Endothelial cell of hepatic sinusoid (primary cell): Measurements from ENCODE around the gene TMEM53.

Experiments used
- in situ Hi-C: cut with HindIII; loops from 2 replicates; pipeline ENCODE4 v1.10.0; 2017; ENCODE audit warnings: low sequenced_read_pairs

The TMEM53 gene

DNA sequence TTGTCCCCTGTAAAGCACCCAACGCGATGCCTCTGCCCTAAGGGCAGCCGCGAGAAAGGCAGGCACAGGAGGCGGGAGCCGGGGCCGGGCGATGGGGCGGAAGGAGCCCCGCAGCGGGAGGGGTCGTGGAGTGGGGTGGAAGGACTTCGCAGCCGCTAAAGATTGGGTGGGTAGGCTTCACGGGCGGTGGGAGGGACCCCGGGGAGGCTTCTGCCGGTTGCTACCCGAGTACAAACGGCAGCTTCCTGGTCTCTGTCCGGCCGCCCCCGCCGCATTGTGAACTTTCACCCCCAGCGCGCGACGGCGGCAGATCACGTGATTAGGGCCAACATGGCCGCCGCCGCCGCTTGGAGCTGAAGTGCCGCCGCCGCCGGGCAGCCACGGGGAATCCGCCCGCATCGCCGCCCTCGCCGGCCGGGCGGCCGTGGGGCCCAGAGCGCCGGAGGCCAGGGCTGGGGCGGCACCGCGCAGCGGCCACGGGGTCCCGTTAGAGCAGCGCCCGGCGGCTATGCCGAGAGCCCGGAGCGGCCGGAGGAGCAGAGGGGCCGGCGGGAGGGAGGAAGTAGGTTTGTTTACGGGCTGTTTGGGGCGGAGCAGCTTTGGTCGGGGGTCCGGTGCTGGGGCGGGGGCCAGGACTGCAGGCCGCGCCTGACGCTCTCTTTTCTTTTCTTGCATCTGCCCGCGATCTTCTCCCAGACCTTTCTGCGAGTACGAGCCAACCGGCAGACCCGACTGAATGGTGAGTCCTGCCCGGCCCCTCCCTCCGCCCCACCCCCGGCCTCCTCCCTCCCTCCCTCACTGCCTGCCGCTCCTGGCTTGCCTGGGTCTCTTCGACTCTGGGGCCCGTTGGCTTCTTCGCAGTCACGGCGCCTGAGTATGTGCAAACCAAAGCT lies 42.4 kb downstream of the TMEM53 start:
- in situ Hi-C loops: no loop called here

DNA sequence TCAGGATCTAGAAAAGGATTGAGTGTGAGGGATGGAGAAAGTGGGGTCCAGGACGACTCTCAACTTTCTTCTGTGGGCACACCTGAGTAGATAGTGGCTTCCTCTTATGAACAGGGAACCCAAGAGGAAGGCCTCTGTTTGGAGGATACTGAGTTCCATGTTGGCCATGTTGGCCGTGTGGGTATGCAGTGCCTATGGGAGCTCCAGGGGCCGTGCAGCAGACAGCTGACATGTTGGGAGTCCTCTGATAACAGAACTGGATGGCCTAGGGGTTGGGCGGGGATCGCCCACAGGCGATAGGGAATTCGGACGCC lies 43.0 kb downstream of the TMEM53 start:
- in situ Hi-C loops: no loop called here

DNA sequence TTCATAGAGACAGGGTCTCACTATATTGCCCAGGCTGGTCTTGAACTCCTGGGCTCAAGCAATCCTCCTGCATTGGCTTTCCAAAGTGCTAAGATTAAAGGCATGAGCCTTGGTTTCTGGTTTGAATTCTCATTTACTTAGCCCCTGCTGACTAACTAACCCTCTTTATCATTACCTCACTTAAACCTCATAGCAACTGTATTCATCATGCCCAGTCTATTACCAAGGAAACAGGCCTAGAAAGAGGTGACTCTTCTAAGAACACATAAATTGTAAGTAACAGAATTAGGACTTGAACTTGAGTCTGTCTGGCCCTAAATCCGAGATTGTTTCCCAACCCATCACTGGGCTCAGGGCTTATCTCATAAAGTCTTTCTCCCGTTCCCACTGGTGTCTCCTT lies 44.2 kb downstream of the TMEM53 start:
- in situ Hi-C loops: no loop called here

DNA sequence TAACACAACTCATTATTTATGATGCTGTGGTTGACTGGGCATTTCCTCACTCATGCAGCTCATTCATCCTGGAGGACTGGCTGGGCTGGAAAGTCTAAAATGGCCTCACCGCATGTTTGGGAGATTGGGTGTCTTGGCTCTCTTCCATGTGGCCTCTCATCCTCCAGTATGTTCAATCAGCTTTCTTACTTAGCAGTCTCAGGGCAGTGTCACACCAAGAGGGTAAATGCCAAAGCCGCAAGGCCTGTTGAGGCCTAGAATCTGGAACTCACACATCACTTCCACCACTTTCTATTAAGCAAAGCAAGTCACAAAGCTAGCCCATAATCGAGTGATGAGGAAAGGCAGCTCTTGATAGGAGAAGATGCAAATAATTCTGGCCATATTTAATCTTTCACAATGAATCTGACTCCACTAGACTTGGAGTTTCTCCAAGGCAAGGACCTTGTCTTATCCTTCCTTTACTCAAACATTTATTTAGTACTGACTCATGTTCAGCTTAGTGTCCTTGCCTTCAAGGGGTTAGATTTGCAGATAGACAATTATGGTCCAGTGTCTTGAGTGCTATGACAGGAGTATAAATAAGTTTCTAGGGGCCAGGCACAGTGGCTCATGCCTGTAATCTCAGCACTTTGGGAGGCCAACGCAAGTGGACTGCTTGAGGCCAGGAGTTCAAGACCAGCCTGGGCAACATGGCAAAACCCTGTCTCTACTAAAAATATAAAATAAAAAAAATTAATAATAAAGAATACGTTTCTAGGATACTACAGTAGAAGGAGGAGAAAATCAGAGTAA lies 45.1 kb downstream of the TMEM53 start:
- in situ Hi-C loops: no loop called here

- in situ Hi-C loops: no loop called here
Measured at GRCh38 chr1:44625348-44625747, 48.9 kb downstream of the TMEM53 start.

- in situ Hi-C loops: no loop called here
Measured at GRCh38 chr1:44624268-44624901, 49.9 kb downstream of the TMEM53 start.

GRCh38 chr1:44621841-44622286 lies 52.4 kb downstream of the TMEM53 start:
- in situ Hi-C loops: no loop called here

DNA sequence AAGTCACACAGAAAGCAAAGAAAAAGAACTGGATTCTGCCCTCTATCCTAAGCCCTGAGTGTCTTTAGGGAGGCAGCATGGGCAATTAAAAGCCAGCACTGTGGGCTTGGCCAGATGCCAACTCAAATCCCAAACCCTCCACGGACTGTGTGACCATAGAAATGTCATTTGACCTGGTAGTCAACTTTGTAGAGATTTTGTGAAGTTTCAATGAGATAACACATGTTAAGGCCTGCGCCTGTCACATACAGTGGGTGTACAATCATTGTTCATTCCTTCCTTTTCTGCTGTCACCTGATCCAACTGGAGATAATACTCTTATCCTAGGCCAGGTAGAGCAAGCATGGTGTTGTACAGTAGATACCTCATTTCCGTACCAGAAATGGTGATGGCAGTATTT lies 54.2 kb downstream of the TMEM53 start:
- in situ Hi-C loops: no loop called here

DNA sequence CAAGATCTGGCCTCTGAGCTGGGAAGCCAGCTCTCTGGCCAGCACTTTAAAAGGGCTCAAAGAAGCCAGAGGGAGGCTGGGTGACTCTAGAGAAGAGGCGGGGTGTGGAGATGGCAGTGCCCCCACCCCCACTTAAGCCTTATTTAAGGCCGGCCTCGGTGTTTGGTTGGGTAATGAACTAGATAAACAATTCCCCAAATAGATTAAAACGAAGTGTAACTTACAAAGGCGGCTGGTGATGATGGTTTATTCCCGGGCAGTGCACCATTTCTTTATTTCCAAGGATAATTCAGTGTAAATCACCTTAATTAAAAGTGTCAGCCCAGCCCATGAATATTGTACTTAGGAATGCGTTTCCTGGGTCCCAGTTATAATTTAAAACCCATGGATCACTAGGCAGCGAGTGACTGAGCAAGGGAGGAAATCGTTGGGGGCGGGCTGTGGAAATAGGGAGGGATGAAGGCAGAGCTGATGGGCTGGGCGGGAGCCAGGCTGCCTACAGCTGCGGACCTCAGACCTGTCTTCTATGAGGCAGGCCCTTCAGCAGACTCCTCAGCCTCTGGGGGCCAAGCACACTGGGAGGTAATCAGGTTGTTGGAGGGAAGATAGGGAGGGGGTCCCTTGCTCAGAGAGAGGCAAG lies 54.9 kb downstream of the TMEM53 start:
- in situ Hi-C loops: no loop called here

DNA sequence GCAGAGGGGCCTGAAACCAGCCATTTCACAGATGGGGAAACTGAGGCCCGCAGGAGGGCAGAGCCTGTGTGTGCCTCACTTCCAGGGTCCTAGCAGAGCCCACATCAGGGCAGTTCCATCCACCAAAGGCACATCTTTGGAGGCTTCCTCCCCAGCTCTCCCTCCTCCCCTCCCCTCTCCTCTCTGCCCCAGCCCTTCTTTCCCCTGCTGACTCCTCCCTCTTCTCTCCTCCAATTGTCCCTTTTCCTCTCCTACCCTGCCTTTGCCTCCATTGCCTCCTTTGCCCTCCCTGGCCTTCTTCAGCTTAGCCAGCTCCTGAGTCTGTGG lies 56.6 kb downstream of the TMEM53 start:
- in situ Hi-C loops: no loop called here

GRCh38 chr1:44616991-44617702 lies 57.1 kb downstream of the TMEM53 start:
- in situ Hi-C loops: no loop called here

- in situ Hi-C loops: no loop called here
Measured at GRCh38 chr1:44616284-44616990, 57.8 kb downstream of the TMEM53 start.

DNA sequence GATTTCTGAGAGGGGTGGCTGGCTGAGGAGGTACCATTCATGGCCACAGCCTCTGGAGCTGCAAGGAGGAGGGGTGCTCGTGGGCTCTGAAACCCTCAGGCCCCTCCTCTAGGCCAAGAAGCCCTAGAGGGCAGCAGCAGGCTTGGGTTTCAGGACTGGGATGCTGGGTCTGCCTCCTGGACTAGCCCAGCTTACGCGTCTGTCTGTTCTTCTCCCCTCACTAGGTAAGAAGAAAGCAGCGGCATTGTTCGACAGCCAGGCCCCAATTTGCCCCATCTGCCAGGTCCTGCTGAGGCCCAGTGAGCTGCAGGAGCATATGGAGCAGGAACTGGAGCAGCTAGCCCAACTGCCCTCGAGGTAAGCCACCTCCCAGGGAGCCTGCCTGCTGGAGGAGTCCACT lies 60.3 kb downstream of the TMEM53 start:
- in situ Hi-C loops: no loop called here

- in situ Hi-C loops: no loop called here
Measured at GRCh38 chr1:44611866-44612265, 62.4 kb downstream of the TMEM53 start.

- in situ Hi-C loops: no loop called here
Measured at GRCh38 chr1:44611419-44611818, 62.9 kb downstream of the TMEM53 start.

- in situ Hi-C loops: no loop called here
Measured at GRCh38 chr1:44610527-44611148, 63.6 kb downstream of the TMEM53 start.

GRCh38 chr1:44609768-44610526 lies 64.3 kb downstream of the TMEM53 start:
- in situ Hi-C loops: no loop called here

DNA sequence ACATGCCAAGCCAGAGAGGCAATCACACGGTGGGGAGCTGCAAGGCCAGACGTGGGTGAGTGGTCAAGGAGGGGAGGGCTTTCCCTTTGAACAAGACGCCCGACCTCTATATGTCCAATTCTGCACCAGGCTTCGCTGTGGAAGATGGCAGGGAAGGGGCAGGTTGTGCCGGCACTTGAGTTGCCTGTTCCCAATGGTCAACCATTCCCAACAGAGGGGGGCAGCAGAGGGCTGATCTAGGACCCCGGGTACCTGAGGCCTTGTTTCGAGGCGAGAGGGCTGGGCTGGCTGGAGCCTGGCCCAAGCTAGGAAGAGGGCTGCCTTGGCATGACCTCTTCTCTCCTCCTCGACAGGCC lies 64.9 kb downstream of the TMEM53 start:
- in situ Hi-C loops: no loop called here

DNA sequence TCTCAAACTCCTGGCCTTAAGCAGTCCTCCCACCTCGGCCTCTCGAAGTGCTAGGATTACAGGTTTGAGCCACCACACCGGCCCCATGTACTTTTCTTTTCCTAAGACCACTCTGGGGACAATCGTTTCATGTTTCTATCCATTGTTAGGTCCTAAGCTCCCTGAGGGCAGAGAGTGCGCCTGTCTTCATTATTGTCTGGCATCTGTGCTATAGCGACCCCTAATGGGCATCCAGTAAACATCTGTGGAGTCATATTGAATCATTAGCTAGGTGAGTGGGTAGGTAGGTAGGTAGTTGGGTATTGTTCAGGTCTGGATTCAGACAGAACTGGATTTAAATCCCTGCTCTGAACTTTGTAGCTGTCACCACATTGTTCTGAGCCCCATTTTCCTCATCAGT lies 66.1 kb downstream of the TMEM53 start:
- in situ Hi-C loops: no loop called here
